OCI-LY3 (cell line): ENCODE results near the gene USP33.

Source experiments
- CTCF ChIP-seq: fragments of 200-600, 300-600 bp; sonication (generic); IDR thresholded peaks from 2 replicates; pipeline ENCODE4 v1.5.1; 2014; ENCODE audit warnings: antibody characterized with exemption, low read length, low read depth
- EZH2phosphoT487 ChIP-seq: fragments of 200-600 bp; shearing (Covaris generic); IDR thresholded peaks from 2 replicates; pipeline ENCODE4 v1.6.1; 2018; ENCODE audit warnings: antibody characterized with exemption, mixed run types, low read depth

- TF ChIP-seq CTCF (no peak), EZH2phosphoT487 (no peak)
Observed at GRCh38 chr1:77725706-77726105, 33.9 kb downstream of the USP33 start.
